GM21723 (cell line): Measurements from ENCODE around the gene SPEM3.

ENCODE experiments used
- ATAC-seq: cut with Tn5 transposase; IDR thresholded peaks from one replicate; pipeline ENCODE4 v1.9.1; 2021; ENCODE audit warnings: mild to moderate bottlenecking, moderate library complexity; ENCODE audit not compliant: unreplicated experiment

Gene SPEM3

DNA sequence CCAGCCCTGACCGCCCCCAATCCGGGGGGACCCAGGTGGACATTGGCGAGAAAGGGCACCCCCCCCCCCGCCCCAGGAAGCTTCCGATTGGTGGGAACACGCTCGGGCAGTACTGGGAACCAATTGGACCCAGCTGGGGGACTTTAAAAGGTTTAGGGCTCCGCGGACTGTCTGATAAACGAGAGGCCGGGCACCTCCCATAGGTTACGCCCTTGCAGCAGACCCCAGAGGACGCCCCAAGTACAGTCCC lies 25.0 kb upstream of the SPEM3 start:
- ATAC-seq: peak; percentile 15

- ATAC-seq: peak; percentile 91
Measured at GRCh38 chr17:7403977-7404736, 24.5 kb upstream of the SPEM3 start, which contains the start of gene TMEM256. TMEM256 (minus strand) TSS chr17:7404097; CDS start chr17:7404084, 13 bp downstream.

GRCh38 chr17:7404737-7405349 lies 23.8 kb upstream of the SPEM3 start:
- peak; percentile 25 for ATAC-seq

GRCh38 chr17:7405350-7406234 lies 23.1 kb upstream of the SPEM3 start:
- ATAC-seq: no peak

GRCh38 chr17:7406235-7406825 lies 22.3 kb upstream of the SPEM3 start:
- ATAC-seq: no peak

DNA sequence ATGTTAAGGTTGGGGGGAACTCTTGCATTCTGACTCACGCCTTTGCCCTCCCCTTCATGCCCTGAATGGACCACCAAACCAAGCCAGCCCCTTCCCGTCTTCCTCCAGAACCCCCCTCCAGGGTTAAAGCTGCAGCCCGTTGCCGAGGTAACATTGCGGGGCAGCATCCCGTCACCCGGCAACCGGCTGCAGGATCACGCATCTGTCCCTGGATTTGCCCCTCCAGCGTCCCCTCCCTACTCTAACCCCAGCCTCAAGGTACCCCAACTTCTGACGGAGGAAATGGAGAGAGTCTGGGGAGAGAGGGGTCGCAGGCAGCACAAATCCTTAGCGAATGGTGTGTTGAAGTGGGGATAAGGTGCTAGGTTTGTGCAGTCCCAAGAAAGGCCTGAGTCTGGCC lies 21.6 kb upstream of the SPEM3 start:
- no peak for ATAC-seq

- ATAC-seq: no peak
Measured at GRCh38 chr17:7407485-7408251, 21.0 kb upstream of the SPEM3 start, which contains the start of gene NLGN2. NLGN2 (plus strand) TSS chr17:7407845; CDS start chr17:7408256, 411 bp downstream.

- no peak for ATAC-seq
Measured at GRCh38 chr17:7408252-7408727, 20.4 kb upstream of the SPEM3 start.

DNA sequence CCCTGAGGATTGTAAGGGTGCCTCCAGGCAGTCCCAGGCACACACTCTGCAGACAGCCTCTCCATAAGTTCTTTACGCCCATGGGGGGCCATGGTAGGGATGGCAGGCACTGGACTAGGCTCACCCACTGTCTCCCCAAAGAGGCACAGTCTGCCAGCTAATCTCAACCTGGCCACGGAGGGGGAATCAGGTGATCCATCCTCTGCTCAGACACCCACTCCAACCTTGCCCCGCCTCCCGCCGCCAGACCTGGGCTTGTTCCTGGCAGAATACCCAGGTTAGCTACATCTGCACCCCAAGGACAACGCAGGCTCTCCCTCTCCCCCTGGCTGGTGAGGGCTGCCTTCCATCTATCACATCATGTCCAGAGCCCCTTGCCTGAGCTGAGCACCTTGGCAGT lies 19.8 kb upstream of the SPEM3 start:
- no peak for ATAC-seq

DNA sequence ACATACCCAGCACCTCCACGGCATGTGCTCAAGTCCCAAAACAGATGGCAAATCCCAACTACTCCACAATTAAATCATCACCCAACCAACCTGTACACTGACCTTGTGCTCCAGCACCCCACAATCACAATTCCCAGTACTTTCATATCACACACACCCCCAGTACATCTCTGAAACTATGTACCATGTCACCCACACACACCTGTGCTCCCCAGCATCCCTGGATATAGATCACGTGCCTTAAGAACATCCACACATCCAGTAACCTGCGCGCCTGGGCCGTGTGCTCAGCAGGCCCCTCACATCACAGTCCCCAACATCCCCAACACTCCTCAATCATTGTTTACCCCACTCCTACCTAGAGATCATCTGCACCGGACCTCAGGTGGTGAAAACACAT lies 18.9 kb upstream of the SPEM3 start:
- no peak for ATAC-seq

GRCh38 chr17:7410634-7411426 lies 17.8 kb upstream of the SPEM3 start:
- no peak for ATAC-seq

DNA sequence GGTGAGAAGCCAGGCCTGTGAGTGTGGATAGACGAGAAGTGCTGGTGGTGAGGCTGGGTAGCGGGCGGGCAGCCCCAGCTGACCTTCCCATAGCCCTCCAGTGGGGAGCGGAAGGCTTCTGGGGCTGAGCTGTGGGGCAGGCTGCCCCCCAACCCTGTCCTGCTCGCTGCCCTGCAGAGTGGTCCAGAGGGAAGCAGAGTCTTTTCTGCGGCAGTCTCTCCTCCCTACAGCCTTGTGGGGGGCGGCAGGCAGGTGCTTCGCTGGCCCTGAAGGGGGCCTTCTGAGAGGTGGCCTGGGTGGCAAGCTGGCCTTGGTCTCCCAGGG lies 17.3 kb upstream of the SPEM3 start:
- no peak for ATAC-seq

GRCh38 chr17:7413346-7413985 lies 15.2 kb upstream of the SPEM3 start:
- no peak for ATAC-seq

DNA sequence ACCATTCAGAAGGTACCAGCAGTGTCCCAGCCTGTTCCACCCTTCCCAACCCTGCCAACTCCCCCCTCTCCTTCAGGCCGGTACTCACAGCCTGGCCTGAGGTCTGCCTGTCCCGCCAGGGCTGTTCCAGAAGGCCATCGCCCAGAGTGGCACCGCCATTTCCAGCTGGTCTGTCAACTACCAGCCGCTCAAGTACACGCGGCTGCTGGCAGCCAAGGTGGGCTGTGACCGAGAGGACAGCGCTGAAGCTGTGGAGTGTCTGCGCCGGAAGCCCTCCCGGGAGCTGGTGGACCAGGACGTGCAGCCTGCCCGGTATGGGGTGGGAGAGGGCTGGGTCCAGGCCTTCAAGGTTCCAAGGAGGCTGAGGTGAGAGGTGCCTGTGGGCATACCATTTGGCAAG lies 13.8 kb upstream of the SPEM3 start:
- ATAC-seq: no peak

DNA sequence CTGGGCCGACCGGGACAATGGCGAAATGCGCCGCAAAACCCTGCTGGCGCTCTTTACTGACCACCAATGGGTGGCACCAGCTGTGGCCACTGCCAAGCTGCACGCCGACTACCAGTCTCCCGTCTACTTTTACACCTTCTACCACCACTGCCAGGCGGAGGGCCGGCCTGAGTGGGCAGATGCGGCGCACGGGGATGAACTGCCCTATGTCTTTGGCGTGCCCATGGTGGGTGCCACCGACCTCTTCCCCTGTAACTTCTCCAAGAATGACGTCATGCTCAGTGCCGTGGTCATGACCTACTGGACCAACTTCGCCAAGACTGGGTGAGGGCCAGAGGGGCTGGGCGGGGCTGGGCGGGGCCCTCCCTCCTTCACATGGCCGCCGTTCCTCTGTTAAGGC lies 12.9 kb upstream of the SPEM3 start:
- no peak for ATAC-seq

- ATAC-seq: no peak
Measured at GRCh38 chr17:7416323-7416722, 12.3 kb upstream of the SPEM3 start.

DNA sequence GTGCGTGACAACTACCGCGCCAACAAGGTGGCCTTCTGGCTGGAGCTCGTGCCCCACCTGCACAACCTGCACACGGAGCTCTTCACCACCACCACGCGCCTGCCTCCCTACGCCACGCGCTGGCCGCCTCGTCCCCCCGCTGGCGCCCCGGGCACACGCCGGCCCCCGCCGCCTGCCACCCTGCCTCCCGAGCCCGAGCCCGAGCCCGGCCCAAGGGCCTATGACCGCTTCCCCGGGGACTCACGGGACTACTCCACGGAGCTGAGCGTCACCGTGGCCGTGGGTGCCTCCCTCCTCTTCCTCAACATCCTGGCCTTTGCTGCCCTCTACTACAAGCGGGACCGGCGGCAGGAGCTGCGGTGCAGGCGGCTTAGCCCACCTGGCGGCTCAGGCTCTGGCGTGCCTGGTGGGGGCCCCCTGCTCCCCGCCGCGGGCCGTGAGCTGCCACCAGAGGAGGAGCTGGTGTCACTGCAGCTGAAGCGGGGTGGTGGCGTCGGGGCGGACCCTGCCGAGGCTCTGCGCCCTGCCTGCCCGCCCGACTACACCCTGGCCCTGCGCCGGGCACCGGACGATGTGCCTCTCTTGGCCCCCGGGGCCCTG lies 11.5 kb upstream of the SPEM3 start:
- ATAC-seq: no peak

GRCh38 chr17:7418472-7419152 lies 10.0 kb upstream of the SPEM3 start:
- no peak for ATAC-seq
